NCI-H1105 (cell line): ENCODE measurements around the gene RAP1GAP2.
A peak's percentile ranks its signal among the peaks of the same experiment; 100 is the strongest.
"Not testable (repeated sequence)": the region's sequence is repeated elsewhere in the genome, so short reads cannot be mapped to it uniquely, and the experiment has no call there.

Experiments used
- DNase-seq: peaks from one replicate; lab custom pipeline; 2025; lab: John Stamatoyannopoulos, UW

RAP1GAP2 gene

GRCh38 chr17:2796164-2797125 is at the start of gene RAP1GAP2:
TSS of gene RAP1GAP2 (plus strand) at chr17:2796438. CDS start at chr17:2796528, 90 bp downstream.
- no peak for DNase-seq

- DNase-seq, result peak; percentile 27
Measured at GRCh38 chr17:2749058-2749783, 47.0 kb upstream of the RAP1GAP2 start, which contains the start of gene CCDC92B. TSS of gene CCDC92B (minus strand) at chr17:2749652. CDS start at chr17:2735145, 14,507 bp downstream.

- peak; percentile 21 for DNase-seq
Measured at GRCh38 chr17:2749784-2750181, 46.5 kb upstream of the RAP1GAP2 start.

DNA sequence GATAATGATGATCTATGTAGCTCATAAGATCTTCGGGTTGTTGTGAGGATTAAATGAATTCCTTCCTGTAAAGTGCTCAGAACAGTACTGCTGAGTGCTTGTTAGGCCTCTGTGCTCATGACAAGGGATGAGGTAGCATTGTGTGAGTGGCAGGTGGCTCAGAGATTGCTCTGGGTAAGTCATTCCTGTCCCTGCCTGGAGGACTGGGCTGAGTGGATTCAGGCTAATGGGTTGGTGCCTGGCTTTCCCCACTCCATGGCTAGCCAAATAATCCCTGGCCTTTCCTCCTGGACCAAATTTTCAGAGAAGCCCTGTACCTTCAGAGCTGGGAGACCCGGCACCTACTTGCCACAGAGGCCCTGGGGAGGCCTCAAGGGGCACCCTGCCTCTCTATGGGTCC is 45.5 kb upstream of the RAP1GAP2 start:
- no peak for DNase-seq

DNA sequence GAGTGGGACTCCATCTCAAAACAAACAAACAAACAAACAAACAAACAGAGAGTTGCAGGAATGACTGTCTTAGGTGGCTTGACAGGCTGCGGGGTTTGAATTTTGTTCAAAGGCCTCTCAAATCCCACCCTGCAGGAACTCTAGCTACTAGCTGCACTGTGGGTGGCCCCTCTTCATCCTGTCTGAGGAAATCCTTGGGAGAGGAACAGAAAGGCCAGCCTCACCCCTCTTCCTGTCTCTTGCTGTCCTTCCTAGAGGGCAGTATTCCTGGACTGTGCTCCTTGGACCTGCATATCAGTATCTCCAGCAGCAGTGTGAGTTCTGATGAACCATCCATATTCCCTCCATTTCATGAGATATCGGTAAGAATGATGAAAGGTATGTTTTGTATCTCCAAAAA is 44.7 kb upstream of the RAP1GAP2 start:
- DNase-seq, result no peak

GRCh38 chr17:2755891-2756724 is 40.1 kb upstream of the RAP1GAP2 start:
- DNase-seq, result no peak

DNA sequence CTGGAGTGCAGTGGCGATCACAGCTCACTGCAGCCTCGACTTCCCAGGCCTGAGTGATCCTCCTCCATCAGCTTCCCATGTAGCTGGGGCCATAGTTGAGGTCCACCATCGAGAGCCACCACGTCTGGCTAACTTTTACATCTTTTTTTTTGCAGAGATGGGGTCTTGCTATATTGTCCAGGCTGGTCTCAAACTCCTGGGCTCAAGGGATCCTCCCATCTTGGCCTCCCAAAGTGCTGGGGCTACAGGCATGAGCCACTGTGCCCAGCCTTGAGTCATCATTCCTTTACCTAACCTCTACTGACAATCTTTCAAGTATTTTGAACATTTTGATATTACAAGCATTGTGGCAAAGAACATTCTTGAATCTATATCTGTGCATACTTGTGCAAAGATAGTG is 37.4 kb upstream of the RAP1GAP2 start:
- no peak for DNase-seq

DNA sequence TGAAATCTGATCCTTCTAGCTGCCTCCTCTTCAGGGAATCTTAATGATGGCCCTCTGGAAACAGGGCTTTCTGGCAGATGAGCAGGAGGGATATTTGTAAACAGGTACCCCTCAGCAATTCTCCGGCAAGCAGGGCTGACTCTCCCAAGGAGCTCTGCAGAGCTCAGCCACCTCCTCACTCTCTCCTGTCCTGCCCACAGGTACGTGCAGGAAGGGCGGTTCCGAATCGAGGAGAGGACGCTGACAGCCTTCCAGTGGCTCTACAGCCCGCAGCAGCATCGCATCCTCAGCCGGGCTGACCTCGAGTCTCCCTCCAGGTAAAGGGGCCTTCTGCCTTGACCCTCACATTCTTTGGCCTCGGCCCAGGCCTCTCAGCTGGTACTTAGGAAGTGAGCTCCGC is 26.1 kb upstream of the RAP1GAP2 start:
- DNase-seq, result no peak

DNA sequence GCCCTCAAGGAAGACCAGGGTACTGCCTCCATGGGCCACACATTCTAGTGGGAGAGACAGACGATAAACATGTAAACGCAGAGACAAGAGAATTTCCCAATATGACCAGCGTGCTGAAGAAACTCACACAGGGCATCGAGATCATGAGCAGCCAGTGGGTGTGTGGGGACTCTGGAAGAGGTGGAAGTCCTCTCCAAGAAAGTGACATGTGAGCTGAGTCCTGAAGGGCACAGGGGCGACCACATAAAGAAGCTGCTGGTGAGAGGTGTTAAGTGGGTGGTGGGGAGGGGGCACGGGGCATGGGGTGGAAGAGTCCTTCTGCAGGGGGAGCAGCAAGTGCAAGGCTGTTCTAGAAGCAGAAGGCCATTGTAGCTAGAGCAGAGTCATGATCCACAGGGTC is 21.0 kb upstream of the RAP1GAP2 start:
- DNase-seq, result no peak

GRCh38 chr17:2776589-2777241 is 19.5 kb upstream of the RAP1GAP2 start:
- peak; percentile 60 for DNase-seq

DNA sequence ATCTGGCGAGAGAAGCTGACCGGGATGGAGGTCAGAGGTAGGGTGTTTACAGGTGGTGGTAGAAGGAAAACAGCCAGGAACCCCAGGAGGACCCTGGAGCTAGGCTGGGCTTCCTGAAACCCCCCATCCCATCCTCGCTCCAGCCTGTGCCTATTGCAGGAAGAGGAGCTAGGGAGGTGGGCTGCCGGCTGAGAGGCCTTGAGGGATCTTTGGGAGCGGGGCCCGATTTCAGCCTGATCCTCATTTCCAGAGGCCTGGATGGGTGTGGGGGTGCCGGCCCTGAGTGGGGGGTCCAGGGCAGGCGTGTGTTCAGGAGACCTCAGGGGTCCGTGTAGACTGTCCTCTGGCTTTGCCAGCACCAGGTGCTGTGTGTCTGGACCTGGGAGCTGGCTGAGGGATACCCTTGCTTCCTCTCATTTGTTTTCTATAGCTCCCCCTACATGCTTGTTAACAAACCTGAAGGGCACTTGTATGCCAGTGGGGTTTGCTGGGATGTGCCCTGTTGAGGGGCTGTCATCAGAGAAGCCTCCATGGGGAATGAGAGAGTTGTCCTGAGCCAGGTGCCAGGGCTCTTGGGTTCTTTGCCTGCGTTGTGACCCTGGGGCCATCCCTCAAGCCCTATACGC is 18.9 kb upstream of the RAP1GAP2 start:
- DNase-seq, result no peak

DNA sequence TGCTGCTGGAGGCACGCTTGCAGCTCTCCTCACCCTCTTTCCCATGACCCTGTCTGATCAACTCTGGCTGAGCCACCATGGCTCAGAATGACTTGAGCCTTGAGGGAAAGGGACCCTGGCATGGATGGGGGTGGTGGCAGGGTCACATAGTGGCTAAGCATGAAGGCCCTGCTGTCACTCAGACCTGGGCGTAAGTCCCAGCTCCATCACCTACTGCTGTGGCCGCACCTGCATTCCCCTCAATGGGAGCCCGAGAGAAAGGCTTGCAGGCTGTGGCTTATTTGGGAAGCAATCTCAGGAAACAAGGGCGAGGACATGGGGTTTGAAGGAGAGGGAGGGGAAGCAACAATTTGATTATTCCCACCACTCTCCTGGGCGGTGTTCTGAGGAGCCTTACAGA is 17.7 kb upstream of the RAP1GAP2 start:
- no peak for DNase-seq

- DNase-seq, result no peak
Measured at GRCh38 chr17:2779545-2779944, 16.7 kb upstream of the RAP1GAP2 start.

GRCh38 chr17:2780256-2780655 is 16.0 kb upstream of the RAP1GAP2 start:
- no peak for DNase-seq

DNA sequence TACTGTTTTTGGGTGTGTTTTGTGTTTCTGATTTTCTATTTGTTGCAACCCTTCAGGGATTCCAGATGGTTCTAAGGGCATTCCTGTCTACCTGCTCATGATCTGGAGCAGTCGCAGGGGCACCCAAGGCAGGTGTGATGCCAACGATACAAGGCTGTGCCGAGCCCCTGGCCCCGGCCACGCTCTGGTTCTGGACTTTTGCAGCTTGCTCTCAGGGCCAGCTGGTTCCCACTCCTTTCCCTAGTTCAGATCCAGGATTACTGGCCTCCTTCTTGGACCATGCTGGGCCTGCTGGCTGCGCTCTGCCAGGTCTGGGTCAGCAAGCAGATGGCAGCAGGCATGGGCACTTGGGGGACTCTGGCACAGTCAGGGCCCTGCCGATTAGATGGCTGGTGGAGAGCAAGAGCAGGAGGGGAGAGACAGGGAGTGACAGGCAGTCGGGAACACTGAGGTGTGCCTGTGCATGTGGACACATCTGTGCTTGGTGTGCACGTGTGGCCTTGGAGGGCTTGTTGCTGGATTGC is 15.2 kb upstream of the RAP1GAP2 start:
- no peak for DNase-seq

- not testable (repeated sequence) for DNase-seq
Measured at GRCh38 chr17:2781598-2781997, 14.6 kb upstream of the RAP1GAP2 start.

GRCh38 chr17:2782055-2782454 is 14.2 kb upstream of the RAP1GAP2 start:
- DNase-seq, result no peak

DNA sequence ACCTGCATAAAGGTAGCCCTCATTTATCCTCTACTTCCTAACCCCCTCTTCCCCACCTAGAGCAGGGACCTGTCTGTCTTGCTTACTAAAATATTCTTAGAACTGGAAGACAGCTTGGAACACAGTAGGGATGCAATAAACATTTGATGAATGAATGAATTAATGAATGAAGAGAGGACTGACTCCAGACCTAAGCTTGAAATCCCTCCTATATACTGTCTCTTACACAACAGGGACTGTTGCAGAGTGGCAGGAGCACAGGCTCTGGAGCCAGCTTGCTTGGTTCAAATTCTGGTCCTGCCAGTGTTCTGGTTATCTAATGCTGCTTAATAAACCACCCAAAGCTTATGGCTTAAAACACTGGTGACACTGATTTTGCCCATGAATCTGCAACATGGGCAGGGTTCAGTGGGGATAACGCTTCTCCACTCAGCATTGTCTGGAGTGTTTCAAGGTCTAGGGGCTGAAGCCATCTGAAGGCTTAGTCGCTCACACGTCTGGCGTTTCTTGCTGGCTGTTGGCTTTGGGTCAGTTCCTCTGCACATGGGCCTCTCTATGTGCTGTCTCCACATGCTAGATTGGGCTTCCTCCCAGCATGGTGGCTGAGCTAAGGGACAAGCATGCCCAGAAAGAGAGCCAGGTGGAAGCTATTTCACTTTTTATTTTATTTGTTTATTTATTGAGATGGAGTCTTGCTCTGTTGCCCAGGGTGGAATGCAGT is 12.8 kb upstream of the RAP1GAP2 start:
- no peak for DNase-seq

DNA sequence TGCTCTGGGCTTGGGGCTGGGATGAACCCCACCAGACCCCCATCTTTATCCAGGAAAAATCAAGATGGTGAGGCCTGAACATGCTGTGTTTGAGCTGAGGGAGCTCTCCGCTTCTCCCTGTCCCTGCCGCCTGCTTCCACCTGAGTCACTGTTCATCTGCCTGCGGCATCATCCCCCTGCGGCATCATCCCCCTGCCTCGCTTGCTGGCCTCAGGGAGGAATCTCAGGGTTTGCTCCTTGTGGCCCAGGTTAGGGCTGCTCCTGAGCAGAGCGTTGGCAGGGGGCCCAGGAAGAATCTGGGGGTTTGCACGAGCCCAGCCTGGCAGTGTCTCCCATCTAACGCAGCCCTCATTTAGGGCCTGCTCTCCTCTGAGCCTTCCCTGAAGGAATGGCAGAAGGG is 11.4 kb upstream of the RAP1GAP2 start:
- DNase-seq, result no peak

GRCh38 chr17:2785376-2785775 is 10.9 kb upstream of the RAP1GAP2 start:
- not testable (repeated sequence) for DNase-seq
